NCI-H1930 (cell line): Measurements from ENCODE around the gene CNTN6.

Experiments used
- DNase-seq, 2 experiments: peaks; one replicate each; lab custom pipeline; 2025; lab: John Stamatoyannopoulos, UW

The CNTN6 gene

DNA sequence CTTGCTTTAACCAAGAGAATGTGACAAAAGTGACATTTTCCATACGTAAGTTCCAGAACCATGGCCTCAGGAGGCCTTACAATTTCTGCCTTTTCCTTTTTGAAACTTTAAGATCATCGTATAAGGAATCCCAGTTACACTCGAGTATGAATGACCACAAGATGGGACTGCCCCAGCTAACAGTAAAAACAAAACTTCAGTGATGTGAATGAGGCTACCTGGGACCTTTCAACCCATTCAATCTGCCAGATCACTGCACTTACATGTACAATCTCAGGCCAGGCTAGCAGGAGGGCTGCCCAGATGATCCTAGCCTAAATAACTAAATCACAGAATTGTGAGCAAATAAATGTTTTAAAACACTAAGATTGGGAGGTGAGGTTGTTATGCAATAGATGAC lies 328.8 kb downstream of the CNTN6 start:
- DNase-seq, result no peak

DNA sequence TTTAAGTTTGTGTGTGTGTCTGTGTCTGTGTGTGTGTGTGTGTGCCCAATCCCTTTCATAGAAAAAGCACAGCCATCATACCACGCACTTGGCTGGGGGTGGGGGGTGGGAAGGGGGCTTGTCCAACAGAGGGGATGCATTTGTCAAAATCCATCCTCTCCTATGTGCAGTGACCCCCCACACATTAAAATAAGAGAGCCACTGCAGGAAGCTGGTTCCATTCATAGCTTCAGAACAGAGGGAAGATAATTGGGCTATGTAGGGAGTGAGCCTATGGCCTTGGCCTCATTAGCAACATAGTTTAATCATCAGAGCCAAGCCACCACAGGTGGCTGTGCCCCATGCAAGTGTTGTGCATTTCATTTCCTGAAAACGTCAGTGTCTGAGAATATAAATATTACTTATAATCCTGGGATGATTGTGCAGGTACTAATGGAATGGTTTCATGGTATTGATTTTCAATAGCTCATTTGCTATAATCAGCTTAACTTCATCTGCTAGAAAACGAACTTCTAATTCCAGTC lies 330.8 kb downstream of the CNTN6 start:
- DNase-seq, result no peak

DNA sequence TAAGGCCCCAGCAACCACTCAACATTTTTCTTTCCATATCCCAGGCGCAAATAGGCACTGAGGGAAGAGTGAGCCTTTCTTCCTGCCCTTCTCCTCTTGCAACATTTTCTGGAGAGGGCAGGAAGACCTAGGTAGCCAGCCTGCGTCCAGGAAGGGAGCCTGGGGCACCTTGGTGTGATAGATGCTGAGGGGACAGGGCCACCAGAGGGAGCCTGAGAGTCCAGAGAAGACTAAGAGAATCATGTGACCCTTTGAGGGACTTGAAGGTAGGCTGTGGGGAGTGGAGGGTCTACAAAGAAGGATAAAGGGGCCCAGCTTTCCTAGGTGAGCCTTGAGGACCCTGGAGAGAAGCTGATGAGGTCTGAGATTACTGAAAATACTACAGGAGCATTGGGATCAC lies 346.6 kb downstream of the CNTN6 start:
- no peak for DNase-seq

DNA sequence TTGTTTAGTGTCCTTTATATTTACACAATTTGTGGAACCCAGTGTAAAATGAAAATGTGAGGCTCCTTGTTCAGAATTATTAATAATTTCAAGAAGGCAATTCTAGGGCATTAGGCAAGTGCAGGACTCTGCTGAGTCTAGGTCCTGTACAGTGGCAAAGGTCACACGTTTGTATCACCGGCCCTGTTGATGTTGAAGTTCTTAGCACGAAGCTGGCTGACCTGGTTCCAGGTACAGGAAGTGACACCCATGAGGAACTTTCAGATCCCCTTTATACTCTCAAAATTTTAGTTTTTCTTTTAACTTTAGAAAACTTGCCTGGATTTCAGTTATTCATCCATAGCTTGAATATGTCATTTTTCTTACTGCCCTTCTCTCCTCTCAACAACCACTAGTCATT lies 349.4 kb downstream of the CNTN6 start:
- no peak for DNase-seq

DNA sequence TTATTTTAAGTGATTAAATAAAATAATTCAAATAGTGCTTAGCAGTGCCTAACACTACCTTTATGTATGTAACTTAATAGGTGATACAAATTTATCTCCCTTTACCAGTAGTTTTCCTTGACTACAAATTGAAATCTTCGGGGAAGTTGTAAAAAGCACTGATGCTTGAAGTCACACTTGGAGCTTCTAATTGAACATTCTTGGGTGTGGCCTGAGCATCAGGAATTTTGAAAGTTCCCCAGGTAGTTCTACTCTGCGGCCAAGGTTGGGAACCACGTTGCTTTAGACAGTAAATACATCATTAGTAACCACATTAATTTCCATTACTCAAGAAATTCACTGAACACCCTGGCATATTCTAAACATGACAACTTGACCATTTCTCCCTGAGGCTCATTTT lies 351.4 kb downstream of the CNTN6 start:
- no peak for DNase-seq

DNA sequence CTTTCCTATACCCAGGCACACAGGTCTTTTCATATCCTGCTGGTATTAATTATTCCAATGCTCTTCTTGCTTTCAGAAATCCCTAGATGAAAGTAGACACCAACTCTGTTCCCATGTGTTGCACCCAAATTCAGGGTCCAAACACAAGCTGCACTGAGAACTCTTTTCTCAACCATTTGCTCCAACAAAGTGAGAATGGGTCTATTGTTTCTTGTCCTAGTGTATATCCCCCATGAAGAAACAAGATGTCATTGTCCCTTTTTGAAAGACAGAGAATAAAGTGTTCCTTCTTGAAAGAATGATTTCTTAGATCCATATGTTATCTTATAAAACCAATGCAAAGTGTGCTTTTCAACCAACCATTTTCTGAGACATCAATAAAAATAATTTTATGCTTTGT lies 353.7 kb downstream of the CNTN6 start:
- DNase-seq, result no peak

DNA sequence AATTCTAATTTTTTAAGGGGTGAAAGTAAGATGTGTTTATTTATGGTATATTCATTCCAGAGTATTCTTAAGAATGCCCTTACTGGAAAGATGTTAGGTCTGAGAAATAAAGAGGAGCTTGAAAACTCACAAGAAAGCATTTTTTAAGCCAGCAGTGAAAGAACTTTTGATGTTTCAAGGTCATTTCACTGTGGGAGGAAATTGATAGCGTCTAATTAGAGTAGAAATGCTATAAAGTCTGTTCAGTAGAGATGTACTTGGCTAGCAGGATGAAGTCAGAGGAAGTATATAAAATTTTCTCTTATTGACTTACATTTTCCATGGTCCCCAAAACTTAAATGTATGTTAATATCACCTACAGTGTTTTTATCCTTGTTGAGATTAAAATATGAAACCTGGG lies 354.6 kb downstream of the CNTN6 start:
- no peak for DNase-seq

DNA sequence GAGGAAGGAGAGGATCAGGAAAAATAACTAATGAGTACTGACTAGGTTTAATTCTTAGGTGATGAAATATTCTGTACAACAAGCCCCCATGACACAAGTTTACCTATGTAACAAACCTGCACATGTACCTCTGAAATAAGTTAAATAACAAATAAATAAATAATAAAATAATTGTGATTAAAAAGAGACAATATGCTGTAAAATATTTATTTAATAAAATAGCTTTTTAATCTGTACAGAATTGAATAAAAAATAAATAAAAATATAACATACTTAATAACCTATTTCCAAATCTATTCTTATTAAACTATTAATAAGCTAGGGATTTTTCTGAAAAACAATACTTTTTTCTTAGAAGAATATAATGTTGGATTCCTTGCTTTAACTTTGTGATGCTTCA lies 355.6 kb downstream of the CNTN6 start:
- no peak for DNase-seq
